Epithelial cell of proximal tubule (primary cell): ENCODE data around the gene SERP2. TPM values are rescaled to one million over a fixed set of nuclear protein-coding genes. Genes with fewer than 3 reads are reported as not detected.

ENCODE experiments used
- DNase-seq: peaks from one replicate; pipeline ENCODE4 v3.0.0-alpha.2; 2011; ENCODE audit warnings: low read depth
- H3K4me3 ChIP-seq: 2 replicates; pipeline ENCODE4 v1.5.1; 2011; ENCODE audit warnings: low read depth, mild to moderate bottlenecking, low read length
- CTCF ChIP-seq: conservative IDR thresholded peaks from 2 replicates; pipeline ENCODE4 v1.5.1; 2012; ENCODE audit warnings: low read depth, mild to moderate bottlenecking, low read length
- total RNA-seq: library from RNA; depleted of rRNA; stranded (reverse); fragments of >200 nt; gene quantifications from 2 replicates; pipeline ENCODE4 v1.2.3, GENCODE V29; 2015

Gene SERP2
- total RNA-seq, 1 donor from 2014 or later = 2.7 TPM

GRCh38 chr13:44429311-44429710, 55.7 kb downstream of the SERP2 start:
- H3K4me3 ChIP-seq = no peak overlapping the region
- TF ChIP-seq CTCF = no peak
- no peak for DNase-seq

GRCh38 chr13:44431150-44431549, 57.5 kb downstream of the SERP2 start:
- TF ChIP-seq CTCF = no peak
- no peak overlapping the region for H3K4me3 ChIP-seq
- no peak for DNase-seq

GRCh38 chr13:44432650-44433049, 59.0 kb downstream of the SERP2 start:
- no peak for DNase-seq
- TF ChIP-seq CTCF = no peak
- H3K4me3 ChIP-seq = no peak overlapping the region

- no peak for TF ChIP-seq CTCF
- peak overlapping the region; percentile 81 for H3K4me3 ChIP-seq
- DNase-seq = no peak
These were observed 60.5 kb downstream of the SERP2 start for GRCh38 chr13:44433863-44434765.

GRCh38 chr13:44434766-44435141, 61.1 kb downstream of the SERP2 start:
- DNase-seq = no peak
- H3K4me3 ChIP-seq = peak overlapping the region; percentile 81
- TF ChIP-seq CTCF = no peak

GRCh38 chr13:44435142-44435918, 61.7 kb downstream of the SERP2 start:
- no peak for TF ChIP-seq CTCF
- H3K4me3 ChIP-seq = peak overlapping the region; percentile 81
- peak; percentile 92 for DNase-seq
